Measurements from ENCODE around the gene LLGL1. TPM values are rescaled to one million over a fixed set of nuclear protein-coding genes. Genes with fewer than 3 reads are reported as not detected.

The LLGL1 gene
- total and polyA plus RNA-seq, 2 donors = 24.5 to 25.6 TPM

- no peaks in the 10 kb centered on the region for H3K4me1 ChIP-seq (ENCODE audit: insufficient read depth)
- H3K27ac ChIP-seq (ENCODE audit: low read depth) = no peak overlapping the region
- H3K36me3 ChIP-seq (ENCODE audit: insufficient read depth) = peaks cover 4% of the 10 kb centered on the region
- H3K4me3 ChIP-seq (ENCODE audit: low read depth, low read length) = no peak overlapping the region
- WGBS = 91% methylated on average over 50 of the region's 50 CpGs
- no peak for DNase-seq (ENCODE audit: extremely low spot score)
Observed at GRCh38 chr17:18263885-18264682, 38.6 kb downstream of the LLGL1 start.

- H3K36me3 ChIP-seq (ENCODE audit: insufficient read depth) = peaks cover 4% of the 10 kb centered on the region
- no peak overlapping the region for H3K4me3 ChIP-seq (ENCODE audit: low read depth, low read length)
- 81% methylated on average over 10 of the region's 10 CpGs for WGBS
- no peak for DNase-seq (ENCODE audit: extremely low spot score)
- H3K4me1 ChIP-seq (ENCODE audit: insufficient read depth) = no peaks in the 10 kb centered on the region
- no peak overlapping the region for H3K27ac ChIP-seq (ENCODE audit: low read depth)
Observed at GRCh38 chr17:18267366-18267765, 41.9 kb downstream of the LLGL1 start.

- H3K4me1 ChIP-seq (ENCODE audit: insufficient read depth) = no peaks in the 10 kb centered on the region
- whole genome bisulfite sequencing = 34% methylated on average over 14 of the region's 14 CpGs
- no peak for DNase-seq (ENCODE audit: extremely low spot score)
- H3K27ac ChIP-seq (ENCODE audit: low read depth) = no peak overlapping the region
- H3K36me3 ChIP-seq (ENCODE audit: insufficient read depth) = peaks cover 4% of the 10 kb centered on the region
- no peak overlapping the region for H3K4me3 ChIP-seq (ENCODE audit: low read depth, low read length)
Observed at GRCh38 chr17:18267927-18268711, 42.7 kb downstream of the LLGL1 start.

GRCh38 chr17:18270046-18270931, 44.9 kb downstream of the LLGL1 start:
- no peak overlapping the region for H3K4me3 ChIP-seq (ENCODE audit: low read depth, low read length)
- no peak overlapping the region for H3K27ac ChIP-seq (ENCODE audit: low read depth)
- WGBS = 85% methylated on average over 14 of the region's 14 CpGs
- no peaks in the 10 kb centered on the region for H3K4me1 ChIP-seq (ENCODE audit: insufficient read depth)
- H3K36me3 ChIP-seq (ENCODE audit: insufficient read depth) = peaks cover 3% of the 10 kb centered on the region
- DNase-seq (ENCODE audit: extremely low spot score) = no peak

- H3K4me3 ChIP-seq (ENCODE audit: low read depth, low read length) = no peak overlapping the region
- no peaks in the 10 kb centered on the region for H3K4me1 ChIP-seq (ENCODE audit: insufficient read depth)
- no peak for DNase-seq (ENCODE audit: extremely low spot score)
- H3K36me3 ChIP-seq (ENCODE audit: insufficient read depth) = peaks cover 9% of the 10 kb centered on the region
- H3K27ac ChIP-seq (ENCODE audit: low read depth) = no peak overlapping the region
- WGBS = 100% methylated on average over 1 of the region's 1 CpG
Observed at GRCh38 chr17:18277076-18277475, 51.6 kb downstream of the LLGL1 start.

- H3K36me3 ChIP-seq (ENCODE audit: insufficient read depth) = peaks cover 9% of the 10 kb centered on the region
- 86% methylated on average over 3 of the region's 3 CpGs for WGBS
Observed at GRCh38 chr17:18278867-18279266, 53.4 kb downstream of the LLGL1 start.

GRCh38 chr17:18280249-18280648, 54.8 kb downstream of the LLGL1 start:
- H3K36me3 ChIP-seq (ENCODE audit: insufficient read depth) = peaks cover 5% of the 10 kb centered on the region
- no peak overlapping the region for H3K27ac ChIP-seq (ENCODE audit: low read depth)
- WGBS = 92% methylated on average over 4 of the region's 4 CpGs
- no peaks in the 10 kb centered on the region for H3K4me1 ChIP-seq (ENCODE audit: insufficient read depth)
- no peak overlapping the region for H3K4me3 ChIP-seq (ENCODE audit: low read depth, low read length)
- DNase-seq (ENCODE audit: extremely low spot score) = no peak

More at GRCh38 chr17:18278867-18279266, 53.4 kb downstream of the LLGL1 start:
- Histone ChIP-seq H3K27ac (ENCODE audit: low read depth) (no peak overlapping the region), H3K4me1 (ENCODE audit: insufficient read depth) (no peaks in the 10 kb centered on the region), H3K4me3 (ENCODE audit: low read depth, low read length) (no peak overlapping the region)
- no peak for DNase-seq (ENCODE audit: extremely low spot score)

GRCh38 chr17:18280766-18281371, 55.4 kb downstream of the LLGL1 start:
- H3K27ac ChIP-seq (ENCODE audit: low read depth) = no peak overlapping the region
- H3K4me3 ChIP-seq (ENCODE audit: low read depth, low read length) = no peak overlapping the region
- WGBS = 41% methylated on average over 5 of the region's 5 CpGs
- H3K36me3 ChIP-seq (ENCODE audit: insufficient read depth) = peaks cover 5% of the 10 kb centered on the region
- DNase-seq (ENCODE audit: extremely low spot score) = no peak
- no peaks in the 10 kb centered on the region for H3K4me1 ChIP-seq (ENCODE audit: insufficient read depth)

GRCh38 chr17:18281788-18282187, 56.4 kb downstream of the LLGL1 start:
- peaks cover 5% of the 10 kb centered on the region for H3K36me3 ChIP-seq (ENCODE audit: insufficient read depth)
- 91% methylated on average over 6 of the region's 6 CpGs for WGBS
- DNase-seq (ENCODE audit: extremely low spot score) = no peak
- H3K4me1 ChIP-seq (ENCODE audit: insufficient read depth) = no peaks in the 10 kb centered on the region
- H3K27ac ChIP-seq (ENCODE audit: low read depth) = no peak overlapping the region
- H3K4me3 ChIP-seq (ENCODE audit: low read depth, low read length) = no peak overlapping the region

- peaks cover 4% of the 10 kb centered on the region for H3K36me3 ChIP-seq (ENCODE audit: insufficient read depth)
Observed at GRCh38 chr17:18285296-18285695, 59.9 kb downstream of the LLGL1 start.

GRCh38 chr17:18291718-18292540, 66.5 kb downstream of the LLGL1 start:
- WGBS = 82% methylated on average over 15 of the region's 15 CpGs
- Histone ChIP-seq H3K4me1 (ENCODE audit: insufficient read depth) (no peaks in the 10 kb centered on the region), H3K27ac (ENCODE audit: low read depth) (no peak overlapping the region), H3K4me3 (ENCODE audit: low read depth, low read length) (no peak overlapping the region), H3K36me3 (ENCODE audit: insufficient read depth) (peaks cover 8% of the 10 kb centered on the region)
- no peak for DNase-seq (ENCODE audit: extremely low spot score)

More at GRCh38 chr17:18285296-18285695, 59.9 kb downstream of the LLGL1 start:
- no peak overlapping the region for H3K4me3 ChIP-seq (ENCODE audit: low read depth, low read length)
- H3K27ac ChIP-seq (ENCODE audit: low read depth) = no peak overlapping the region
- no peaks in the 10 kb centered on the region for H3K4me1 ChIP-seq (ENCODE audit: insufficient read depth)
- DNase-seq (ENCODE audit: extremely low spot score) = no peak
- WGBS = 96% methylated on average over 11 of the region's 11 CpGs
